Trophoblast cell (in vitro differentiated cells and primary cell): ENCODE measurements around the gene TMEM229B.

Source experiments
- DNase-seq, 2 donors: peaks; one replicate each; pipeline ENCODE4 v3.0.0-alpha.2; 2016
- H2AFZ ChIP-seq: 2 replicates; pipeline ENCODE4 v1.6.1; 2013; ENCODE audit warnings: low read length, moderate library complexity, mild to moderate bottlenecking; ENCODE audit not compliant: insufficient read depth, poor library complexity
- H2AK5ac ChIP-seq: 2 replicates; pipeline ENCODE4 v1.6.1; 2013; ENCODE audit warnings: mild to moderate bottlenecking, low read length
- H2BK120ac ChIP-seq: 2 replicates; pipeline ENCODE4 v1.6.1; 2013; ENCODE audit warnings: low read length, mild to moderate bottlenecking, moderate library complexity; ENCODE audit not compliant: insufficient read depth, poor library complexity
- H2BK12ac ChIP-seq: 2 replicates; pipeline ENCODE4 v1.6.1; 2013; ENCODE audit warnings: mild to moderate bottlenecking, low read length, moderate library complexity
- H2BK5ac ChIP-seq: 2 replicates; pipeline ENCODE4 v1.6.1; 2013; ENCODE audit warnings: low read length, low read depth, moderate library complexity, mild to moderate bottlenecking; ENCODE audit not compliant: poor library complexity
- H3K14ac ChIP-seq: 2 replicates; pipeline ENCODE4 v1.6.1; 2013; ENCODE audit warnings: mild to moderate bottlenecking, low read length
- H3K18ac ChIP-seq: 2 replicates; pipeline ENCODE4 v1.6.1; 2013; ENCODE audit warnings: mild to moderate bottlenecking, low read length
- H3K23ac ChIP-seq: 2 replicates; pipeline ENCODE4 v1.6.1; 2013; ENCODE audit warnings: low read length
- H3K27ac ChIP-seq: 2 replicates; pipeline ENCODE4 v1.5.1; 2013; ENCODE audit warnings: low read depth, mild to moderate bottlenecking, inconsistent platforms, low read length, moderate library complexity
- H3K27me3 ChIP-seq: 2 replicates; pipeline ENCODE4 v1.6.1; 2013; ENCODE audit warnings: inconsistent platforms, mild to moderate bottlenecking, low read length, moderate library complexity; ENCODE audit not compliant: insufficient read depth
- H3K36me3 ChIP-seq, 2 experiments: 1 replicate in 1 of 2; 2 replicates in 1 of 2; pipeline ENCODE4 v1.6.1; 2013; ENCODE audit warnings: low read length in 2 of 2, mild to moderate bottlenecking in 2 of 2, moderate library complexity in 1 of 2; ENCODE audit not compliant: insufficient read depth in 2 of 2, control insufficient read depth in 1 of 2
- H3K4ac ChIP-seq: 2 replicates; pipeline ENCODE4 v1.6.1; 2013; ENCODE audit warnings: low read depth, mild to moderate bottlenecking, low read length, moderate library complexity
- H3K4me1 ChIP-seq, 2 experiments: 1 replicate in 1 of 2; 2 replicates in 1 of 2; pipeline ENCODE4 v1.6.1; 2013; ENCODE audit warnings: low read length in 2 of 2, mild to moderate bottlenecking in 2 of 2, moderate library complexity in 1 of 2; ENCODE audit not compliant: insufficient read depth in 2 of 2, control insufficient read depth in 1 of 2
- H3K4me2 ChIP-seq: 2 replicates; pipeline ENCODE4 v1.6.1; 2013; ENCODE audit warnings: inconsistent platforms, mild to moderate bottlenecking, low read length, moderate library complexity
- H3K4me3 ChIP-seq: 2 replicates; pipeline ENCODE4 v1.5.1; 2013; ENCODE audit warnings: mild to moderate bottlenecking, low read depth, low read length, inconsistent platforms
- H3K79me1 ChIP-seq: one replicate; pipeline ENCODE4 v1.6.1; 2013; ENCODE audit warnings: low read length
- H3K79me2 ChIP-seq: 2 replicates; pipeline ENCODE4 v1.6.1; 2013; ENCODE audit warnings: low read length, mild to moderate bottlenecking; ENCODE audit not compliant: control insufficient read depth, insufficient read depth, poor library complexity
- H3K9ac ChIP-seq: 2 replicates; pipeline ENCODE4 v1.6.1; 2013; ENCODE audit warnings: mild to moderate bottlenecking, low read length
- H3K9me3 ChIP-seq: 2 replicates; pipeline ENCODE4 v1.6.1; 2013; ENCODE audit warnings: low read depth, mild to moderate bottlenecking, control low read depth, inconsistent platforms, low read length; ENCODE audit not compliant: insufficient read depth
- H4K12ac ChIP-seq: 2 replicates; pipeline ENCODE4 v1.6.1; 2013; ENCODE audit warnings: low read depth, mild to moderate bottlenecking, low read length, moderate library complexity
- H4K8ac ChIP-seq: 2 replicates; pipeline ENCODE4 v1.6.1; 2013; ENCODE audit warnings: low read depth, mild to moderate bottlenecking, low read length, moderate library complexity
- H4K91ac ChIP-seq: one replicate; pipeline ENCODE4 v1.6.1; 2013; ENCODE audit warnings: low read depth, mild to moderate bottlenecking, low read length, moderate library complexity
- WGBS: extraction: QIAGEN DNeasy Blood & Tissue Kit; methylation state at CpG from one replicate; pipeline ENCODE4 v1.1.7; 2013; ENCODE audit warnings: missing lambda C conversion rate; ENCODE audit not compliant: insufficient read length, insufficient coverage; ENCODE audit errors: extremely low coverage; 5-methylcytosine and 5-hydroxymethylcytosine counted together

TMEM229B gene

GRCh38 chr14:67482231-67483164, 6.0 kb downstream of the TMEM229B start:
- H2BK120ac ChIP-seq, result no peak overlapping the region
- no CpG with 5 or more reads among the region's 8 CpGs for WGBS
- H3K79me1 ChIP-seq, result peaks cover 4% of the 10 kb centered on the region
- H4K12ac ChIP-seq, result no peak overlapping the region
- no peaks in the 10 kb centered on the region for H3K79me2 ChIP-seq
- H2AFZ ChIP-seq, result no peak overlapping the region
- H3K9me3 ChIP-seq, result peaks cover 3% of the 10 kb centered on the region
- H3K18ac ChIP-seq, result no peak overlapping the region
- DNase-seq, result no peak
- H3K27ac ChIP-seq, result no peak overlapping the region
- no peak overlapping the region for H4K8ac ChIP-seq
- H3K23ac ChIP-seq, result no peak overlapping the region
- no peaks in the 10 kb centered on the region for H3K27me3 ChIP-seq
- no peak overlapping the region for H4K91ac ChIP-seq
- no peak overlapping the region for H3K9ac ChIP-seq
- no peak overlapping the region for H3K4me3 ChIP-seq
- no peaks in the 10 kb centered on the region for H3K36me3 ChIP-seq
- H2BK12ac ChIP-seq, result no peak overlapping the region
- H3K4me1 ChIP-seq, result peaks cover 9 to 10% of the 10 kb centered on the region in 2 experiments
- H3K4me2 ChIP-seq, result no peak overlapping the region
- no peak overlapping the region for H2BK5ac ChIP-seq
- H2AK5ac ChIP-seq, result no peak overlapping the region
- H3K14ac ChIP-seq, result no peak overlapping the region
- H3K4ac ChIP-seq, result no peak overlapping the region

- no peak overlapping the region for H2BK12ac ChIP-seq
These were observed 8.5 kb downstream of the TMEM229B start for GRCh38 chr14:67480011-67480410.

GRCh38 chr14:67478800-67479084, 9.8 kb downstream of the TMEM229B start:
- DNase-seq, result no peak
- H3K36me3 ChIP-seq, result no peaks in the 10 kb centered on the region
- no peak overlapping the region for H3K27ac ChIP-seq
- H3K79me1 ChIP-seq, result peaks cover 2% of the 10 kb centered on the region
- no peak overlapping the region for H4K12ac ChIP-seq
- H3K14ac ChIP-seq, result no peak overlapping the region
- H3K4me1 ChIP-seq, result peaks cover 0 to 3% of the 10 kb centered on the region in 2 experiments
- H3K4me2 ChIP-seq, result no peak overlapping the region
- H3K9ac ChIP-seq, result no peak overlapping the region
- no peak overlapping the region for H4K8ac ChIP-seq
- H2AK5ac ChIP-seq, result no peak overlapping the region
- no peaks in the 10 kb centered on the region for H3K27me3 ChIP-seq
- H2BK120ac ChIP-seq, result no peak overlapping the region
- no peak overlapping the region for H2AFZ ChIP-seq
- no peak overlapping the region for H3K4ac ChIP-seq
- H3K4me3 ChIP-seq, result no peak overlapping the region
- no peak overlapping the region for H3K18ac ChIP-seq
- no peak overlapping the region for H2BK5ac ChIP-seq
- peaks cover 1% of the 10 kb centered on the region for H3K9me3 ChIP-seq
- H2BK12ac ChIP-seq, result no peak overlapping the region
- H4K91ac ChIP-seq, result no peak overlapping the region
- no peaks in the 10 kb centered on the region for H3K79me2 ChIP-seq
- WGBS, result no CpG with 5 or more reads among the region's 2 CpGs
- no peak overlapping the region for H3K23ac ChIP-seq

More at GRCh38 chr14:67480011-67480410, 8.5 kb downstream of the TMEM229B start:
- no peak overlapping the region for H3K27ac ChIP-seq
- H4K12ac ChIP-seq, result no peak overlapping the region
- no peak for DNase-seq
- peaks cover 2% of the 10 kb centered on the region for H3K79me1 ChIP-seq
- no peak overlapping the region for H2BK5ac ChIP-seq
- H4K91ac ChIP-seq, result no peak overlapping the region
- peaks cover 1% of the 10 kb centered on the region for H3K9me3 ChIP-seq
- H2AK5ac ChIP-seq, result no peak overlapping the region
- H3K4me1 ChIP-seq, result peaks cover under 1 to 3% of the 10 kb centered on the region in 2 experiments
- H3K18ac ChIP-seq, result no peak overlapping the region
- no peak overlapping the region for H4K8ac ChIP-seq
- H2AFZ ChIP-seq, result no peak overlapping the region
- no peak overlapping the region for H3K4me3 ChIP-seq
- no peak overlapping the region for H3K23ac ChIP-seq
- no peak overlapping the region for H3K9ac ChIP-seq
- no peaks in the 10 kb centered on the region for H3K79me2 ChIP-seq
- WGBS, result no CpG with 5 or more reads among the region's 9 CpGs
- no peak overlapping the region for H3K14ac ChIP-seq
- H3K36me3 ChIP-seq, result no peaks in the 10 kb centered on the region
- no peak overlapping the region for H2BK120ac ChIP-seq
- no peak overlapping the region for H3K4me2 ChIP-seq
- no peak overlapping the region for H3K4ac ChIP-seq
- H3K27me3 ChIP-seq, result no peaks in the 10 kb centered on the region

- Histone ChIP-seq H2AK5ac (no peak overlapping the region), H3K18ac (no peak overlapping the region), H3K9me3 (peaks cover 3% of the 10 kb centered on the region), H3K9ac (no peak overlapping the region), H2BK12ac (no peak overlapping the region), H3K4me2 (no peak overlapping the region), H3K27ac (no peak overlapping the region), H3K4me1 (peaks cover 0 to 3% of the 10 kb centered on the region in 2 experiments), H3K79me2 (no peaks in the 10 kb centered on the region), H4K8ac (no peak overlapping the region), H2BK5ac (no peak overlapping the region), H3K27me3 (no peaks in the 10 kb centered on the region), H3K4me3 (no peak overlapping the region), H3K14ac (no peak overlapping the region), H4K91ac (no peak overlapping the region), H4K12ac (no peak overlapping the region), H3K79me1 (no peaks in the 10 kb centered on the region), H3K36me3 (no peaks in the 10 kb centered on the region), H2BK120ac (no peak overlapping the region), H3K4ac (no peak overlapping the region), H3K23ac (no peak overlapping the region), H2AFZ (no peak overlapping the region)
- DNase-seq, result no peak
- WGBS, result no CpG with 5 or more reads among the region's 11 CpGs
These were observed 10.4 kb downstream of the TMEM229B start for GRCh38 chr14:67477926-67478799.
